GM23248 (cell line): ENCODE data around the gene NCOR2.

Experiments used
- EZH2 ChIP-seq: fragments of 200-600 bp; sonication (generic); IDR thresholded peaks from 2 replicates; pipeline ENCODE4 v1.6.1; 2018; ENCODE audit warnings: antibody characterized with exemption, mild to moderate bottlenecking; ENCODE audit not compliant: insufficient read depth, poor library complexity, severe bottlenecking
- EZH2phosphoT487 ChIP-seq: fragments of 200-600 bp; sonication (generic); IDR thresholded peaks from 2 replicates; pipeline ENCODE4 v1.6.1; 2018; ENCODE audit warnings: antibody characterized with exemption, moderate library complexity, mild to moderate bottlenecking, low read depth; ENCODE audit not compliant: insufficient read depth

DNA sequence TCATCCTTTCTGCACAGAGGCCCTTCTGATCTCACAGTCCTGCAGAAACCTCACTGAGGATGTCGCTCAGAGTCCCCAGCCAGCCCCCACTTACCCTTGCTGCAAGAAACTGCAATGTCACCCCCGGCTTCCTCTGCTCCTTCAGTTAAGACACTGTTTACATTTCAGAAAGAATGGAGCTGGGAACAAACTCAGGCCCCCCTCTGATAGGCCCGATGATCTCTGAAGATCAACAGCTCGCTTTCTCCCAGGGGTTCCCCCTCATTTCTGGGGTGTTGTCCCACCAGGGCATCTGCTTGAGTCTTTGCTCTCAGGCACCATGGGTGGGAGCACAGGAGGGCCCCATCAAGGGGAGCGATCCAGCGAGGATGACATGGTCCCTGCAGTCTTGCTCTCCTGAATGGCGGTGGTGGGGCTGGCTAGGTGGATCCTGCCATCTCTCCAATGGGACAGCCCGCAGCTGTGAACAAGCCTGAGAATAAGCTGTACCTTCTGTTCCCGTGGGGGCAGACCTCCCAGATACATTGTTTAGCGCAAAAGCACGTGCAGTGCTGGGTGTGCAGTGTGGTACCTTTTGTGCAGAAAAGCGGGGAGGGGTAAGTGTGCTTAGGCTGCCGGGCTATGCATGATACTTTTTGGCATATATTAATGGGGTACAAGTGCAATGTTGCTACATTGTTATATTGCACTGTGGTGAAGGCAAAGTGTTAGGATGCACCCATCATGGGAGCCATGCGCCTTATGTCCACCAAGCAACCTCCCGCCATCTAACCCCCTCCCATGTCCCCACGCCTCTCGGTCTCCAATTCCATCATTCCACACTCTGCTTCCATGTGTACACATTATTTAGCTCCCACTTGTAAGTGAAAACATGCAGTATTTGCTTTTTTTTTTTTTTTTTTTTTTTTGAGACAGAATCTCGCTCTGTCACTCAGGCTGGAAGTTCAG, 6.7 kb upstream of the NCOR2 start:
- TF ChIP-seq EZH2 (no peak), EZH2phosphoT487 (no peak)
